ENCODE results near the gene RUNX1. TPM values are rescaled to one million over a fixed set of nuclear protein-coding genes. Genes with fewer than 3 reads are reported as not detected.
"Not testable (repeated sequence)": the region's sequence is repeated elsewhere in the genome, so short reads cannot be mapped to it uniquely, and the experiment has no call there.

The RUNX1 gene
- total RNA-seq, 1 experiment from 2014 or later = 0.52 TPM

GRCh38 chr21:34956416-34957316, 92.4 kb downstream of the RUNX1 start:
- Histone ChIP-seq H3K27ac (ENCODE audit: low read depth, low read length, poor library complexity, severe bottlenecking) (no peak overlapping the region), H3K36me3 (ENCODE audit: insufficient read depth, low read length, poor library complexity, severe bottlenecking) (no peaks in the 10 kb centered on the region), H3K4me3 (ENCODE audit: low read depth, low read length, poor library complexity, severe bottlenecking) (no peak overlapping the region), H3K9me3 (ENCODE audit: low read depth, low read length, poor library complexity, severe bottlenecking) (no peaks in the 10 kb centered on the region), H3K27me3 (replicated peaks; ENCODE audit: insufficient read depth, low read depth, low read length, poor library complexity) (no peaks in the 10 kb centered on the region), H3K4me1 (ENCODE audit: insufficient read depth, low read length, poor library complexity, severe bottlenecking) (no peaks in the 10 kb centered on the region)
- CTCF ChIA-PET = no interaction called here
- BruUV-seq (replicated peaks) = no TSS peak
- TF ChIP-seq CTCF (conservative IDR thresholded peaks at IDR 0.05; ENCODE audit: low read depth, low read length) (no peak), EZH2 (IDR thresholded peaks at IDR 0.05; ENCODE audit: borderline replicate concordance, low read depth, low read length, poor library complexity, severe bottlenecking) (no peak)
- no peak for DNase-seq (ENCODE audit: low spot score)
- intact Hi-C loops (cut with micrococcal nuclease; ENCODE audit: unreplicated experiment) = no loop called here
- POLR2A ChIA-PET (ENCODE audit: low non-redundant PET) = no interaction called here

- Histone ChIP-seq H3K4me1 (ENCODE audit: insufficient read depth, low read length, poor library complexity, severe bottlenecking) (no peaks in the 10 kb centered on the region), H3K9me3 (ENCODE audit: low read depth, low read length, poor library complexity, severe bottlenecking) (no peaks in the 10 kb centered on the region), H3K4me3 (ENCODE audit: low read depth, low read length, poor library complexity, severe bottlenecking) (no peak overlapping the region), H3K27me3 (replicated peaks; ENCODE audit: insufficient read depth, low read depth, low read length, poor library complexity) (peaks cover 3% of the 10 kb centered on the region), H3K27ac (ENCODE audit: low read depth, low read length, poor library complexity, severe bottlenecking) (no peak overlapping the region), H3K36me3 (ENCODE audit: insufficient read depth, low read length, poor library complexity, severe bottlenecking) (no peaks in the 10 kb centered on the region)
- TF ChIP-seq CTCF (conservative IDR thresholded peaks at IDR 0.05; ENCODE audit: low read depth, low read length) (no peak), EZH2 (IDR thresholded peaks at IDR 0.05; ENCODE audit: borderline replicate concordance, low read depth, low read length, poor library complexity, severe bottlenecking) (no peak)
- no TSS peak for BruUV-seq (replicated peaks)
- ChIA-PET CTCF (no interaction called here), POLR2A (ENCODE audit: low non-redundant PET) (no interaction called here)
- intact Hi-C loops (cut with micrococcal nuclease; ENCODE audit: unreplicated experiment) = no loop called here
- no peak for DNase-seq (ENCODE audit: low spot score)
Measured at GRCh38 chr21:34953950-34954349, 95.2 kb downstream of the RUNX1 start.

GRCh38 chr21:34952701-34953100, 96.4 kb downstream of the RUNX1 start:
- POLR2A ChIA-PET (ENCODE audit: low non-redundant PET) = no interaction called here
- BruUV-seq (replicated peaks) = no TSS peak
- no peaks in the 10 kb centered on the region for H3K4me1 ChIP-seq (ENCODE audit: insufficient read depth, low read length, poor library complexity, severe bottlenecking)
- H3K27me3 ChIP-seq (replicated peaks; ENCODE audit: insufficient read depth, low read depth, low read length, poor library complexity) = peaks cover 3% of the 10 kb centered on the region
- CTCF ChIA-PET = no interaction called here
- H3K9me3 ChIP-seq (ENCODE audit: low read depth, low read length, poor library complexity, severe bottlenecking) = no peaks in the 10 kb centered on the region
- H3K4me3 ChIP-seq (ENCODE audit: low read depth, low read length, poor library complexity, severe bottlenecking) = no peak overlapping the region
- no peak overlapping the region for H3K27ac ChIP-seq (ENCODE audit: low read depth, low read length, poor library complexity, severe bottlenecking)
- no peak for DNase-seq (ENCODE audit: low spot score)
- intact Hi-C loops (cut with micrococcal nuclease; ENCODE audit: unreplicated experiment) = no loop called here
- TF ChIP-seq CTCF (conservative IDR thresholded peaks at IDR 0.05; ENCODE audit: low read depth, low read length) (no peak), EZH2 (IDR thresholded peaks at IDR 0.05; ENCODE audit: borderline replicate concordance, low read depth, low read length, poor library complexity, severe bottlenecking) (no peak)
- no peaks in the 10 kb centered on the region for H3K36me3 ChIP-seq (ENCODE audit: insufficient read depth, low read length, poor library complexity, severe bottlenecking)

- not testable (repeated sequence) for BruUV-seq (replicated peaks)
Measured at GRCh38 chr21:34951868-34952267, 97.2 kb downstream of the RUNX1 start.

More at GRCh38 chr21:34951868-34952267, 97.2 kb downstream of the RUNX1 start:
- CTCF ChIA-PET; H3K27ac ChIP-seq (ENCODE audit: low read depth, low read length, poor library complexity, severe bottlenecking); H3K4me3 ChIP-seq (ENCODE audit: low read depth, low read length, poor library complexity, severe bottlenecking); H3K4me1 ChIP-seq (ENCODE audit: insufficient read depth, low read length, poor library complexity, severe bottlenecking); H3K27me3 ChIP-seq (replicated peaks; ENCODE audit: insufficient read depth, low read depth, low read length, poor library complexity); H3K9me3 ChIP-seq (ENCODE audit: low read depth, low read length, poor library complexity, severe bottlenecking); DNase-seq (ENCODE audit: low spot score); H3K36me3 ChIP-seq (ENCODE audit: insufficient read depth, low read length, poor library complexity, severe bottlenecking); intact Hi-C loops (cut with micrococcal nuclease; ENCODE audit: unreplicated experiment); POLR2A ChIA-PET (ENCODE audit: low non-redundant PET): not testable (repeated sequence)

Data from A673 (cell line).